Left ventricle myocardium inferior (tissue), 1 donor: ENCODE results near the gene ZGPAT. TPM values are rescaled to one million over a fixed set of nuclear protein-coding genes. Genes with fewer than 3 reads are reported as not detected.

Source experiments
- DNase-seq: peaks from one replicate; pipeline ENCODE4 v3.0.0-alpha.2; 2020
- H3K27ac ChIP-seq: fragments of 200-600 bp; replicated peaks from 2 replicates; pipeline ENCODE4 v1.8.0; 2021
- H3K27me3 ChIP-seq: fragments of 200-600 bp; 2 replicates; pipeline ENCODE4 v1.8.0; 2021; ENCODE audit warnings: low read depth
- H3K36me3 ChIP-seq: fragments of 200-600 bp; 2 replicates; pipeline ENCODE4 v1.8.0; 2021
- H3K4me1 ChIP-seq: fragments of 200-600 bp; 2 replicates; pipeline ENCODE4 v1.8.0; 2021
- H3K4me3 ChIP-seq: fragments of 200-600 bp; 2 replicates; pipeline ENCODE4 v1.8.0; 2021; ENCODE audit warnings: mild to moderate bottlenecking, moderate library complexity
- H3K9me3 ChIP-seq: fragments of 200-600 bp; replicated peaks from 2 replicates; pipeline ENCODE4 v1.8.0; 2021
- intact Hi-C: fragments of 100-400 bp; cut with micrococcal nuclease; formaldehyde crosslinking; loops from one replicate; pipeline ENCODE4 v1.11.0; 2022
- total RNA-seq: library from RNA; stranded (reverse); fragmentation: NEBNext Ultra II Directional; extraction: Animal tissue kit (Norgen Biotek cat#: 25700); gene quantifications from one replicate; pipeline ENCODE4 v1.2.1, GENCODE V29; 2021
- TF ChIP-seq, protein P1 (sequence below): fragments of 200-600 bp; IDR thresholded peaks from 2 replicates; pipeline ENCODE4 v1.8.0; 2021; ENCODE audit warnings: antibody characterized with exemption, mild to moderate bottlenecking, borderline replicate concordance
- donor health status: DM: no; HTN: yes; CAD: no; lungs with severe emphysema.

Gene ZGPAT
- total RNA-seq, 1 donor from 2014 or later, result 15.8 TPM

DNA sequence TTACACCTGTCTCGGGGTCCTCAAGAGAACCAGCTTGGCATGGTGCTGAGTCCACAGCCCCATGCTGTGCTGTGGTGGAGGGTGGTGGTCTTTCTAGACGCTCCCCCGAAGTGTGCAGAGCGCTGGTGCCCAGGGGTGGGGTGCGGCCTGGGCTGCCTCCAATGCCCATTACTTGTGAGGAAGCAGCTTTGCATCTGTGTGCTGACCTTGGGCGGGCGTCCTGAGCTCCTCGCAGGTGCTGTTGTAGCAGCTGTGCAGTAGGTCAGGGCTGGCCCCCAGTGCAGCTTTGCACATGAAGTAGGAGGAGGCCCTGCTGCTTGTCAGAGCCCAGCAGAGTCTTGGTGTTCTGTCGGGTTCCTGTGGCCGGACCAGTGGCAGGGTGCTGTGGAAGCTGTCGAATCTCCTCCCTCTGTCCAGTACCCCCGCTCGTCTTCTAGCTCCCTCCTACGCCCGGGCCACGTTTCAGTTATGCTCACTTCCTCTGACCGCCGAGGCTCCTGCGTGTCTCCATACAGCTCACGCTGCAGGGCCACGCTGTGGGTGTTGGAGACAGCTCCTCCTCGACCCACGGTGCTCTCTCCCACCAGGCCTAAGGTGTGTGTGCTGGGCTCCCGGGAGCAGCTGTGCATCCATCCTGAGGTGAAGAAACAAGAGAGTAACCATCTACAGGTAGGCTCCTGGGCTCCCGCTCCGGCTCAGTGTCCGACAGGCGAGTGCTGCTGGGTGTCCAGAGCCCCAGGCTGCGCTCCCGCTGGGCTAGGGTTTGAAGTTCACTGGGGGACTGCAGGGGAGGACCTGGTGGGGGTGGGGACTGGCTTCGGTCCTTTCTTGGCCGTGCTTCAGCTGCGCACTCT, 45.7 kb upstream of the ZGPAT start:
- Histone ChIP-seq H3K4me1 (peaks cover 19% of the 10 kb centered on the region), H3K27me3 (no peaks in the 10 kb centered on the region), H3K27ac (no peak overlapping the region), H3K36me3 (peaks cover 50% of the 10 kb centered on the region), H3K9me3 (no peaks in the 10 kb centered on the region), H3K4me3 (no peak overlapping the region)
- intact Hi-C loops, result no loop called here
- TF ChIP-seq, protein P1, sequence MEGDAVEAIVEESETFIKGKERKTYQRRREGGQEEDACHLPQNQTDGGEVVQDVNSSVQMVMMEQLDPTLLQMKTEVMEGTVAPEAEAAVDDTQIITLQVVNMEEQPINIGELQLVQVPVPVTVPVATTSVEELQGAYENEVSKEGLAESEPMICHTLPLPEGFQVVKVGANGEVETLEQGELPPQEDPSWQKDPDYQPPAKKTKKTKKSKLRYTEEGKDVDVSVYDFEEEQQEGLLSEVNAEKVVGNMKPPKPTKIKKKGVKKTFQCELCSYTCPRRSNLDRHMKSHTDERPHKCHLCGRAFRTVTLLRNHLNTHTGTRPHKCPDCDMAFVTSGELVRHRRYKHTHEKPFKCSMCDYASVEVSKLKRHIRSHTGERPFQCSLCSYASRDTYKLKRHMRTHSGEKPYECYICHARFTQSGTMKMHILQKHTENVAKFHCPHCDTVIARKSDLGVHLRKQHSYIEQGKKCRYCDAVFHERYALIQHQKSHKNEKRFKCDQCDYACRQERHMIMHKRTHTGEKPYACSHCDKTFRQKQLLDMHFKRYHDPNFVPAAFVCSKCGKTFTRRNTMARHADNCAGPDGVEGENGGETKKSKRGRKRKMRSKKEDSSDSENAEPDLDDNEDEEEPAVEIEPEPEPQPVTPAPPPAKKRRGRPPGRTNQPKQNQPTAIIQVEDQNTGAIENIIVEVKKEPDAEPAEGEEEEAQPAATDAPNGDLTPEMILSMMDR, result no peak
- DNase-seq, result no peak

GRCh38 chr20:63662813-63663189, 45.0 kb upstream of the ZGPAT start:
- Histone ChIP-seq H3K36me3 (peaks cover 56% of the 10 kb centered on the region), H3K9me3 (no peaks in the 10 kb centered on the region), H3K27me3 (no peaks in the 10 kb centered on the region), H3K4me1 (peaks cover 13% of the 10 kb centered on the region), H3K27ac (no peak overlapping the region), H3K4me3 (no peak overlapping the region)
- intact Hi-C loops, result no loop called here
- DNase-seq, result no peak
- TF ChIP-seq, protein P1, result no peak

DNA sequence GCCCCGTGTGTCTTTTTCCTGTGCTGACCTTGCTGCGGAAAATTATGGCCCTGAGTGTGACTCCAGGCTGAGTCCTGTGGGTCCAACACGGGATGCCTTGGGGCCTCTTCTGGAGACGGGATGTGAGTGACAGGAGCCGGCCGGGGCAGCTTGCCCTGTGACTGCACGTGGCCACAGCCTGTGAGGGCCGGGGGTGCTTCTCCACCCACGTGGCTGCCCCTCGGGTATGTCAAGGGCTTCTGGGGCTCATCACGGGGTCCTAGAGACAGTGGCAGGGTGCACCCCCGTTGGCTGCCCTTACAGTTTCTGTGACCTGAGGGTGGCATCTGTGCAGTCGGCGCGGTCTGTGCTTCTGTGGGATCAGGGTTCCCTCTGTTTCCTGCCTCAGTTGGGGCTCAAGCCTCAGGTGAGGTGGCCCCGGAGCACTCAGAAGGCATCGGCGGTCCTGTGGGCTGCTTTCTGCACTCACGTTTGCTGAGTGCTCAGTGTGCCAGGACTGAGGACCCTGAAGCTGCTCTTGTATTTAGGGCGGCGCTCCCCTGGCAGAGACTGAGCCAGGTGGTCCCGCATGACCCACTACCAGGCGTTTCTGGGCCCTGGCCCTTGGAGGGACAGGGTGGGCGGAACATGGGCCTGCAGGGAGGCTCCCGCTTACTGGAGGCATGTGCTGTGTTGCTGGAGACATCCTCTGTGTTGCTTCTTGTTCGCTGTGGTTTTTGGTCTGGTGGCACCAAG, 44.3 kb upstream of the ZGPAT start:
- no peaks in the 10 kb centered on the region for H3K9me3 ChIP-seq
- H3K27ac ChIP-seq, result no peak overlapping the region
- peaks cover 11% of the 10 kb centered on the region for H3K4me1 ChIP-seq
- no peak for DNase-seq
- no peak overlapping the region for H3K4me3 ChIP-seq
- peaks cover 63% of the 10 kb centered on the region for H3K36me3 ChIP-seq
- TF ChIP-seq, protein P1, result no peak
- intact Hi-C loops, result no loop called here
- H3K27me3 ChIP-seq, result no peaks in the 10 kb centered on the region

DNA sequence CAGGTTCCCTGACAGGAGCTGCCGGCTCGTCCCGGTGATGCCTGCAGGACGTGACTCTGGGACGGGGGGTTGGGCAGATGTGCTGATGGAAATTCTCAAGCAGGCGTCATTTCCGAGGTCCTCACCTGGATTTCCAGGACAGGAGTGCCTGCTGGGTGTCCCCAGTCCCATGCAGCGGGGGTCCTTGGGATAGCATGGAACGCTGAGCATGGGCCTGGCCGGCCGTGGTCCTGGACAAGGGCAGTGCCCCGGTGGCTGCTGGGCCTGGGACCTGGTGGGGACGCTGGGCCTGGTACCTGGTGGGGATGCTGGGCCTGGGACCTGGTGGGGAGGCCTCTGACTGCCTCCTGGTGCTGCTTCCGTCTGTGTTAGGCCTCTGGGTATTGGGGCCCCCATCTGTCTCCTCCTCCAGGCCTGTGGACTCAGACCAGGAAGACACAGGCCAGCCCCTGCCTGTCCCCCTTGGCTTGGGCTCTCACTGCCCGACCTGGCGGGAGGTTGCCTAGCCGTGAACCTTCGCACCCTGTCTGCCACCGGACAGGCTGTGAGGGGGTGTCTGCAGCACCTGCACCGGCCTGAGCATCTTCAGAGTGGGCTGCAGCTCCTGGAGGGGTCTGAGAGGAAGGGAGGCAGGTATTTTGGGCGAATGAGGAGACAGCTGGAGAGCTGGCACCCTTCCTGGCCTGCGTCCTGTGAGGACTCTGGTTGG, 43.5 kb upstream of the ZGPAT start:
- intact Hi-C loops, result no loop called here
- H3K36me3 ChIP-seq, result peaks cover 71% of the 10 kb centered on the region
- no peaks in the 10 kb centered on the region for H3K27me3 ChIP-seq
- TF ChIP-seq, protein P1, result no peak
- DNase-seq, result no peak
- no peaks in the 10 kb centered on the region for H3K9me3 ChIP-seq
- H3K4me1 ChIP-seq, result peaks cover 5% of the 10 kb centered on the region
- no peak overlapping the region for H3K27ac ChIP-seq
- no peak overlapping the region for H3K4me3 ChIP-seq

GRCh38 chr20:63664861-63665594, 42.8 kb upstream of the ZGPAT start:
- Histone ChIP-seq H3K27ac (no peak overlapping the region), H3K36me3 (peaks cover 72% of the 10 kb centered on the region), H3K4me3 (no peak overlapping the region), H3K4me1 (no peaks in the 10 kb centered on the region), H3K9me3 (no peaks in the 10 kb centered on the region), H3K27me3 (no peaks in the 10 kb centered on the region)
- no peak for DNase-seq
- TF ChIP-seq, protein P1, result no peak
- intact Hi-C loops, result no loop called here
